ENCODE measurements around the gene DCTPP1.
"Not testable (repeated sequence)": the region's sequence is repeated elsewhere in the genome, so short reads cannot be mapped to it uniquely, and the experiment has no call there.

DCTPP1 gene

GRCh38 chr16:30429678-30430427 lies at the start of gene DCTPP1:
DCTPP1 (minus strand) TSS chr16:30430030; CDS start chr16:30429980, 50 bp downstream.
- DNase-seq (ENCODE audit: low read depth) = peak; percentile 97

DNA sequence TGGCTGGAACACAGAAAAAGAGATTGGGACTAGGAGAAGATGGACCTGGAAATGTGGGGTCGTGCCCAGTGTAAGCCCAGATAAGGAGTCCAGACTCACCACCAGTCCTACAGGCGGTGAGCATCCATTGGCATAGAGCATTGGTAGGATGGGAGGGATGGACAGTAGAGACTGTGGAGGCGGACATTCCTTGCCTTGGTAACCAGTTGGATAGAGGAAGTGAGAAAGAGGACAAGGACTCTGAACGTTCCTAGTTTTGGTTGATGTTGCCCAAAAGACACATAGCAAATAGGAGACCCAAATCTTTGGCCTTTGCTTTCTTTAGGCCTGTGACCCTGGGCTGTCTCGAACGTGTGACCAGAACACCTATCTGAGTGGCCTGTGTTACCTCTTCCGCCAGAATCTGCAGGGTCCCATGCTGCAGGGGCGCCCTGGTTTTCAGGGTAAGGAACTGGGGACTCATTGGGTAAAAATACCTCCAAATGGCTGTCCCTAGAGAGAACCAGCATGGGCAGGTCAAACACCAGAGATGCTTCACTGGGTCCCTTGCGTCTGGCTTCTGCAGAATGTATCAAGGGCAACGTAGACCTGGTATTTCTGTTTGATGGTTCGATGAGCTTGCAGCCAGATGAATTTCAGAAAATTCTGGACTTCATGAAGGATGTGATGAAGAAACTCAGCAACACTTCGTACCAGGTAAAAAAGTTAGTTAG lies 49.1 kb upstream of the DCTPP1 start:
- DNase-seq (ENCODE audit: low read depth) = no peak

- not testable (repeated sequence) for DNase-seq (ENCODE audit: low read depth)
Measured at GRCh38 chr16:30477773-30478172, 47.9 kb upstream of the DCTPP1 start.

DNA sequence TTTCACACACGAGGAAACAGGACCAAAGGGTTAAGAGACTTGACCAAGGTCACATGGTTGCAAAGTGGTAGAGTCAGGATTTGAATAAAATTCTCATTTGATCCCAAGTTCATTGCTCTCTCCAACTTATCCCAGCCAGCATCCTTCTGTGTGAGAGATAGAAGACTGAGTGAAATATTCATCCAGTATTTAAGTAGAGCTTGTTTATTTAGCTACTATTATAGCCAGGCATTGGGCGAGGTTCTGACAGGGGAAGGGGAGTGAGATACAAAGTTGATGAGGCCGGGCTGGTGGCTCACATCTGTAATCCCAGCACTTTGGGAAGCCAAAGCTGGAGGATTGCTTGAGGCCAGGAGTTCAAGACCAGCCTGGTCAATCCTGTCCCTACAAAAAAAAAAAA lies 47.2 kb upstream of the DCTPP1 start:
- DNase-seq (ENCODE audit: low read depth) = no peak

DNA sequence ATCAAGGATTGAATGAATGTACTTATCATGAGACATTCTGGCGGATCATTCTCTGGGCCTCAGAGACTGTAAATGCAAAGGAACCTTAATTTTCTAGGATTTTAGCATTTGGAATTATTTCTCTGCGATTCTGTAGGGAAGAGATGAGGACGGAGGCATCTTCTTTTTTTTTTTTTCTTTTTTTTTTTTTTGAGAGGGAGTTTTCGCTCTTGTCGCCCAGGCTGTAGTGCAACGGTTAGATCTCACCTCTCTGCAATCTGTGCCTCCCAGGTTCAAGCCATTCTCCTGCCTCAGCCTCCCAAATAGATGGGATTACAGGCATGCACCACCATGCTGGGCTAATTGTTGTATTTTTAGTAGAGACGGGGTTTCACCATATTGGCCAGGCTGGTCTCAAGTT lies 44.9 kb upstream of the DCTPP1 start:
- no peak for DNase-seq (ENCODE audit: low read depth)

DNA sequence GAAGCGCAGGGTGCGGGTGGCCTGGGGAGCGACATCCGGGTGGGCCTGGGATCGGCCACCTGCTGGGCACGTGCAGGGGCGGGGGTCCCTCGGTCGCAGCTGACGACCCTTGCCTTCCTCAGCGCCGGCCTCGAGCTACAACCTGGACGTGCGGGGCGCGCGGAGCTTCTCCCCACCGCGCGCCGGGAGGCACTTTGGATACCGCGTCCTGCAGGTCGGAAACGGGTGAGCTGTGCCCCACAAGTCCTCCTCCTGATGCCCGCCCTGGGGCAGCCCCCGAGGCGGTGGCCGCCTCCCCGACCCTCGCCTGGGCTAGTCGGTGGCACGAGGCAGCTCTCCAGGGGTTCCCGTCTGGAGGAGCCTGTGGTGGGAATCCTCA lies 44.2 kb upstream of the DCTPP1 start:
- no peak for DNase-seq (ENCODE audit: low read depth)

GRCh38 chr16:30473231-30474073 lies 43.6 kb upstream of the DCTPP1 start:
- DNase-seq (ENCODE audit: low read depth) = no peak

- DNase-seq (ENCODE audit: low read depth) = no peak
Measured at GRCh38 chr16:30472328-30472942, 42.6 kb upstream of the DCTPP1 start, which contains the start of gene ITGAL. ITGAL (plus strand) TSS chr16:30472742; CDS start chr16:30472838, 96 bp downstream.

GRCh38 chr16:30470632-30470995 lies 40.8 kb upstream of the DCTPP1 start:
- no peak for DNase-seq (ENCODE audit: low read depth)

- DNase-seq (ENCODE audit: low read depth) = no peak
Measured at GRCh38 chr16:30470170-30470512, 40.3 kb upstream of the DCTPP1 start.

DNA sequence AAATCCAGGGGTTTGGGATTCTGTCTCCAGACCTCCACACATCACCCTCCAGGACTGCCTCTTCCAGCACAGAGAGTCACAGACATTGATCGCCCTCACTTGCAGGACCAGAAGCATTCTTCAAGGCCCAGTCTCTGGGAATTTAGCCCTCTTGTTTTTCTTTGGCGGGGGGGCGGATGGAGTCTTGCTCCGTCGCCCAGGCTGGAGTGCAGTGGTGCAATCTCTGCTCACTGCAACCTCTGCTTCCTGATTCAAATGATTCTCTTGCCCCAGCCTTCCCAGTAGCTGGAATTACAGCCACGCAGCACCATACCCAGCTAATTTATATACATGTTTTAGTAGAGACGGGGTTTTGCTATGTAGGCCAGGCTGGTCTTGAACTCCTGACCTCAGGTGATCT lies 34.2 kb upstream of the DCTPP1 start:
- no peak for DNase-seq (ENCODE audit: low read depth)

DNA sequence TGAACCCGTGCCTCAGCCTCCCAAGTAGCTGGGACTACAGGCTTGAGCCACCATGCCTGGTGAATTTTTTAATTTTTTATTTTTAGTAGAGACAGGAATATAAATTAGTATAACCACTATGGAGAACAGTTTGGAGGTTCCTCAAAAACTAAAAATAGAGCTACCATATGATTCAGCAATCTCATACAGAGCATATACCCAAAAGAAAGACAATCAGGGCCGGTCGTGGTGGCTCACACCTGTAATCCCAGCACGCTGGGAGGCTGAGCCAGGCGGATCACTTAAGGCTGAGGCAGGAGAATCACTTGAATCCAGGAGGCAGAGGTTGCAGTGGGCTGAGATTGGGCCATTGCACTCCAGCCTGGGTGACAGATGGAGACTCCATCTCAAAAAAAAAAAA lies 31.6 kb upstream of the DCTPP1 start:
- not testable (repeated sequence) for DNase-seq (ENCODE audit: low read depth)

- DNase-seq (ENCODE audit: low read depth) = no peak
Measured at GRCh38 chr16:30459456-30459855, 29.6 kb upstream of the DCTPP1 start.

DNA sequence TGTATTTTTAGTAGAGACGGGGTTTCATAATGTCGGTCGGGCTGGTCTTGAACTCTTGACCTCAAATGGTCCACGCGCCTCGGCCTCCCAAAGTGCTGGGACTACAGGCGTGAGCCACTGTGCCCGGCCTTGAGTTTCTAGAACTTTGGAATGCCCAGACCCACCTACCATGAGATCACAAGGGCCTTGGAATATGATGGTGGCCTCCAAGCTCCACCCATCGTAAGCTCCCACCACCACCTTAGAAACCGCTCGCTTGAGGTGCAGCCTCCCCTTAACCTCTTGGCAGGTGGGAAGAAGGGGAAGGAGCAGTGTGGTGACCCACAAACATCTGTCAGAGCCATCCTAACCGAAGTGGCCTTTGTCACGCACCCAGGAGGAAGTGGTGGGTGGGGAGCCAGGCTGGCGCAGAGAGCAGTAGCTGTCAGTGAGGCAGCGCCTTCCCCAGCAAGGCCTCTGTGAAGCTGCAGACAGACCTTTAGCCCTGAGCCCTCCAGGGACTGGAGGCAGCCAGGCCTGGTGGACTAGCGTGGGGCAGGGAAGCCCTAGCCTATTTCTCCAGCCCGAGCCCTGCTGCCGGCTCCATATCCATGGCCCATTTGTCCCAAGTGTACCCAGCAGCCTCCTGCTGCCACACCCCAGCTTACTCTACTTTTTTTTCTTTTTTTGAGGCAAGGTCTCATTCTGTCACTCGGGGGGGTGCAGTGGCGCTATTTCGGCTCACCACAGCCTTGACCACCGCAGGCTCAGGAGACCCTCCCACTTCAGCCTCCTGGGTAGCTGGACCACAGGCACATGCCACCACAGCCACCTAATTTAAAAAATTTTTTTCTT lies 28.9 kb upstream of the DCTPP1 start:
- DNase-seq (ENCODE audit: low read depth) = no peak

DNA sequence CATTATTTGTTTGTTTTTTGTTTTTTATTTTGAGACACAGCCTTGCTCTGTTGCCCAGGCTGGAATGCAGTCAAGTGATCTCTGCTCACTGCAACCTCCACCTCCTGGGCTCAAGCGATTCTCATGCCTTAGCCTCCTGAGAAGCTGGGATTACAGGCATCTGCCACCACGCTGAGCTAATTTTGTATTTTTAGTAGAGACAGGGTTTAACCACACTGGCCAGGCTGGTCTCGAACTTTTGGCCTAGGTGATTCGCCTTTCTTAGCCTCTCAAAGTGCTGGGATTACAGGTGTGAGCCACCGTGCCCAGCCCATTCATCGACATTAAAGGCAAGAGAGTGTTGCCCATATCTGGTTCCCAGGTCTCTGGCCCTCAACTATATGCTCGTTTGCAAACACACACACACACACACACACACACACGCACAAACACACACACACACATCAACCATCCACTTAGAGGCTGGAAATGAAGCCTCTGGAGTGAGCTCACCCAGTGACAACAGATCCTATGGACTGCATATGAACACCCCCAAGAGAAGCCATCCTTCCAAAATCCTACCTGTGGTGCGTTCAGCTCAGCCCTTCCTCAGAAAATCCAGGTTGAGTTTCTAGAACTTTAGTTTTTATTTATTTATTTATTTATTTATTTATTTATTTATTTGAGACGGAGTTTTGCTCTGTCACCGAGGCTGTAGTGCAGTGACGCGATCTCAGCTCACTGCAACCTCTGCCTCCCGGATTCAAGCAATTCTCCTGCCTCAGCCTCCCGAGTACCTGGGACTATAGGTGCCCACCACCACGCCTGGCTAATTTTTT lies 28.1 kb upstream of the DCTPP1 start:
- no peak for DNase-seq (ENCODE audit: low read depth)

GRCh38 chr16:30457256-30457655 lies 27.4 kb upstream of the DCTPP1 start:
- DNase-seq (ENCODE audit: low read depth) = no peak

GRCh38 chr16:30456302-30456701 lies 26.5 kb upstream of the DCTPP1 start:
- DNase-seq (ENCODE audit: low read depth) = no peak

DNA sequence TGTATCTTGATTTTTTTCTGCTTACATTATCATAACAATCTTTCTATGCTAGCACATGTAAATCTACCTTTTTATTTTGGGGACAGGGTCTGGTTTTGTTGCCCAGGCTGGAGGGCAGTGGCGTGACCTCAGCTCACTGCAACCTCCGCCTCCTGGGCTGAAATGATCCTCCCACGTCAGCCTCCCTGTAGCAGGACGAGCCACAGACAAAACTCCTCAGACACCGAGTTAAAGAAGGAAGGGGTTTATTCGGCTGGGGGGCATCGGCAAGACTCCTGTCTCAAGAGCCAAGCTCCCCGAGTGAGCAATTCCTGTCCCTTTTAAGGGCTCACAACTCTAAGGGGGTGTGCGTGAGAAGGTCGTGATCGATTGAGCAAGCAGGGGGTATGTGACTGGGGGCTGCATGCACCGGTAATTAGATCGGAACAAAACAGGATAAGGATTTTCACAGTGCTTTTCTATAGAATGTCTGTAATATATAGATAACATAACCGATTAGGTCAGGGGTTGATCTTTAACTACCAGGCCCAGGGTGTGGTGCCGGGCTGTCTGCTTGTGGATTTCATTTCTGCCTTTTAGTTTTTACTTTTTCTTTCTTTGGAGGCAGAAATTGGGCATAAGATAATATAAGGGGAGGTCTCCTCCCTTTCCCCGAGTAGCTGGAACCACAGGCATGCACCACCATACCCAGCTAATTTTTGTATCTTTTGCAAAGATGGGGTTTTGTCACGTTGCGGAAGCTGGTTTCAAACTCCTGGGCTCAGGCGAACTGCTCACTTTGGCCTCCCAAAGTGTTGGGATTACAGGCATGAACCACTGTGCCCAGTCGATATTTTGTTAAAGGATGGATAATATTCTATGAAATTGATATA lies 23.1 kb upstream of the DCTPP1 start:
- not testable (repeated sequence) for DNase-seq (ENCODE audit: low read depth)

DNA sequence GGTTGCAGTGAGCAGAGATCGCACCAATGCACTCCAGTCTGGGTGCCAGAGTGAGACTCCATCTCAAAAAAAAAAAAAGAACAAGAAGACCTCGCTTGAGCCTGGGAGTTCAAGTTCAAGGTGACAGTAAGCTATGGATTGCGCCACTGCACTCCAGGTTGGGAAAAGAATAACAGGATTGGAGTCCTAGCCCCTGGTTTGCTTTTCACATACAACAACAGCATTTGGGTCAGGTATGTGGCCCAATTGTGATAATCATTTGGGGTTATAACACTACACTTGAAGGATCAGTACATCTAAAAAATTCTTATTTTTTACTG lies 19.2 kb upstream of the DCTPP1 start:
- DNase-seq (ENCODE audit: low read depth) = no peak
